HG02852 (cell line): ENCODE data around the gene VCL.
"Not testable (repeated sequence)": the region's sequence is repeated elsewhere in the genome, so short reads cannot be mapped to it uniquely, and the experiment has no call there.

Experiments used
- ATAC-seq: cut with Tn5 transposase; IDR thresholded peaks from one replicate; pipeline ENCODE4 v1.9.1; 2021; ENCODE audit warnings: mild to moderate bottlenecking, moderate library complexity; ENCODE audit not compliant: unreplicated experiment

Gene VCL

GRCh38 chr10:74103560-74104258 is 105.8 kb downstream of the VCL start:
- no peak for ATAC-seq

DNA sequence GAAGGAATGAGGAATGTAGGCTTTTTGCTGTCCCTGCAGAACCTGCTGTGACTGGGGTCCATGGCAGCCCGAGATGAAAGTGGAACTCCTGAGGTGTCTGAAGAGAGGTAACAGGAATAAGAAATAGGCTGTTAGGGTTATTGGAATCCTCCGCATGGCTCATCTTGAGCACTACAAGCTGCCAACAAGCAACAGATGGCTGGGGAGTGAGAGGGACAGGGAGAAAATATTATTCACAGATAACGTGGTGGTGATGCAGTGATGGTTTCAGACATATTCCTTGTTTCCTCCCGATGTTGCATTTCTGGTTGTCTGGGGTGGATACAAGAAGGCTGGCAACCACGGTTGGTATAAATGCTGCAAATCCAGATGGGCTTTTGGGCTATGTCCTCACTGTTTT is 106.6 kb downstream of the VCL start:
- ATAC-seq = no peak

- no peak for ATAC-seq
These were observed 107.1 kb downstream of the VCL start for GRCh38 chr10:74104996-74105395.

DNA sequence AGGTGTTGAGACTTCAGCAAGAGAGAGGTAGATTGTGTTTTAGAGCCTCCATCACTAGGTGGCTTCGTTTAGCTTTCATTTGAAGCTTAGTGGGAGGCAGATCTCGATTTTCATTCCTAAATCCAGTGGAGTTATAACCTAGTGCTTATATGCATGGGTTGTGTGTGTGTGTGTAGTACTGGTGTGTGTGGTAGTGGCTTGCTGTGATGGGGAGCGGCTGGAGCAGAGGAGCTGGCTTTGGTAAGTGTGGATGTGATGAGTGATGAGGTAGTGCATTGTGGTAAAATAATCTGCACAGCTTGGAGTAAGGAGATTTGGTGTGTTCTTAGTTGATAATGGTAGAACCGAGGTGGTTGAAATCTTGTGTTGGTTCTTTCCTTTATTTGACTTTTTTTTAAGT is 109.5 kb downstream of the VCL start:
- no peak for ATAC-seq

GRCh38 chr10:74109452-74109851 is 111.5 kb downstream of the VCL start:
- no peak for ATAC-seq

DNA sequence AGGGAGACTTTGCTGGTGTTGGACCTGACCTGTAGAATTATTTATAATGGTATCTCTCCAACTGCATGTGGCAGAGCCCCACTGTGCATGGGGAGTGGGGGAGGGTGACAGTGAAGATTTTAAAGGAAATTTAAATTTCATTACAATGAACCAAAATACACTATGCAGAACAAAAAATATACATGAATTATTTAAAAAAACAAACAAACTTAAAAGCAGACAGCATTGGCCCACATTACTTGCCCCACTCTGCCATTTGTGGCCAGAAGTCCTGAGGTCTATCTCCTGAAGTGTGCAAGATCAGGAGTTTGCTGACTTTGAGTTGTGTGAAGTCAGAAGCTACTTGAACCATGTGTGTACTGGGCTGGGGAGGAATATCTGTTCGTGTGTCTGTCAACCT is 112.2 kb downstream of the VCL start:
- ATAC-seq = no peak

DNA sequence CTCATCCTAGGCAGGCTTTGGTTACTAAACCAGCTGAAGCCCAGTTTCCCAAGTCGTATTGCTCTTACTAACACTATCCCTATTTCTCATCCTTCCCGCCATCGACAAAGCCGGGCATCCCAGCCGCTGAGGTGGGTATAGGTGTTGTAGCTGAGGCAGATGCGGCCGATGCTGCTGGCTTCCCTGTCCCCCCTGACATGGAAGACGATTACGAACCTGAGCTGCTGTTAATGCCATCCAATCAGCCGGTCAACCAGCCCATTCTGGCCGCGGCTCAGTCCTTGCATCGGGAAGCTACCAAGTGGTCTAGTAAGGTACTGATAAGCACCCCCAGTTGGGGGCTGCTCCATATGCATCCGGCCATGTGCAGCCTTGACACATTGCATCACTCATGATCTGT is 113.9 kb downstream of the VCL start:
- no peak for ATAC-seq

- no peak for ATAC-seq
These were observed 115.6 kb downstream of the VCL start for GRCh38 chr10:74113546-74113945.

GRCh38 chr10:74114041-74114448 is 116.1 kb downstream of the VCL start:
- ATAC-seq = no peak

DNA sequence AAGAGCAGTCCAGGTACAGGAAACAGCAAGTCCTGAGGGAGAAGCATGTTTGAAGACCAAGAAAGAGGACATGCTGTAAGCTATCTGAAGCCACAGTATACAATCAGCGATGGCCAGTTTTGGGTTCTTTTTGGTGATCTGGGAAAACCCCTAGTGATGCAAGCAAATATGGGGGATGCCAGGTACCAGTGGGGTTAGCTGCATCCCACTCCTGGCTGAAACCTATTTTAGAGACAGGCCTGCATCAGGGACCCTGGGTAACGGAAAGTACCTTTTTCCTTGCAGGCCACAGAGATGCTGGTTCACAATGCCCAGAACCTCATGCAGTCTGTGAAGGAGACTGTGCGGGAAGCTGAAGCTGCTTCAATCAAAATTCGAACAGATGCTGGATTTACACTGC is 119.8 kb downstream of the VCL start:
- no peak for ATAC-seq

- ATAC-seq = no peak
These were observed 120.9 kb downstream of the VCL start for GRCh38 chr10:74118804-74119203.

DNA sequence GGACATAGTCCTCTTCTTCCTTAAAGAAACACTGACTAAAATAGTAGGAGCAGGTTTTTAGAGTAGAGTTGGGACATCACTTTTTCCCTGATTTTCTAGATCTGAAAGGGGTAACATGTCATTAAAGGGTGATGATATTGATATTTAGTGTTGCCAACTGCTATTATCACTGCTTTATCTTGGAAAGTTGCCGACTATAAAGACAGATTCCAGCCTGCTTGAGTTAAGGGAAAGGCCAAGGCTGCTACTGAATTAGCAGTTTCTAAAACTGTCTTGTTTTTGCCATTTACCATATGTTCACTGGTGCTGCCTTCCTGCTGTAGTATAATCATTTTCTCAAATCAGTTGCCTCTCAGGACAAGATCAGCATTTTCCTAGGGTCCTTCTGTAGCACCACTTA is 123.0 kb downstream of the VCL start:
- no peak for ATAC-seq

DNA sequence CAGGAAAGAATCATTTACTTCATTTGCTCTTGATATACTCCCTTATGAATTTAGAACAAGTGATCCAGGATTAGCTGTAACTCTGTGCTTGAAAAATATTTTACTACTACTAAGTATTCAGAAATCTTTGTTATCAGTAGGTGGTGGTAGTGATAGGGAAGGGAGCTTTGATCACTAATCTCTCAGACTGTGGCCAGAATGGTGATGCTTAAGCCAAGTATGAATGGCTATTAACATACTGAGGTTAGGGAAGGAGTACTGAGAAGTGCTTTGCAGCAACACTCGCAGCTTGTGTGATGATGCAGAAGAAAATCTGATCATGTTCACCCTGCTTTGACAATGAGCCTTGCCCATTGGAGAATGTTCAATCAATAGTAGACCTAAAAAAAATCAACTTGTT is 123.5 kb downstream of the VCL start:
- ATAC-seq = no peak

GRCh38 chr10:74122060-74122459 is 124.1 kb downstream of the VCL start:
- no peak for ATAC-seq

GRCh38 chr10:74123081-74123480 is 125.2 kb downstream of the VCL start:
- no peak for ATAC-seq

DNA sequence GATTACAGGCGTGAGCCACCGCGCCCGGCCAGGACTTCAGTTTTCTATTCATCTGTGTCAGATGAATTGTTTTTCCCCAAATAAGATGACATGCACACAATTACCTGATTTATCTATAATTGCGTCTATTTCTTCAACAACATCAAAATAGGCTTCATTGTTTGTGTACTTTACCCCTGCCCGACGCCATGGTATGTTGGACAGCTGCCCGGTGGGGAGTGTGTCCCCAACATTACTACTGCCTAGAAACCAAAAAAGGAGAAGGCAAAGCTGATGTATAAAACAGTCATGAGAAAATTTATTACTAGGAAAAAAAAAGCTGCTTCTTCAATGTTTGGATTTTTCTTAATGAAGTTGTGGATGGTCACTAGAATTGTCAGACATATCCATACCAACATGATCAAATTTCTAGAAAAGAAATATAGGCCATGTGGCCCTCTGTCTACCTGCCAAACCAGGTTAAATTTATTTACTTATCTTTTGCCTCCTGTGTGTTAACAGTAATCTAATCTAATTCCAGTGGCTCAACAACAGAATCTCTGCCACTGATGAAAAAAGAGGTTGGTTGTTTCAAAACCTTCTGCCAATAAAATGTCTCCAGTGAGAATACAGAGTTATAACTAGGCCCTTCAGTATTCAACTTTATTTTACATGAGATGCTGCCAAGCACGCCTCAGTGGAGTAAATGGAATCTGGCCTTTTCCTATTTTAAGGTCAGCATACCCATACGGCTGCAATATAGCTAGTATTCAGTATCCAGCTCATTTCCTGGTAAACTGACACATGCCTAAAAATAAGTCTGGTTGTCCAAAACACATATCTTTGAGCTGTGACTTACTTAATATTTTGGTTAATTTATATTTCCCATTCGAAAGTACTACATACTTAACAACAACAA is 136.3 kb downstream of the VCL start:
- no peak for ATAC-seq

- no peak for ATAC-seq
These were observed 137.5 kb downstream of the VCL start for GRCh38 chr10:74135452-74135851.

DNA sequence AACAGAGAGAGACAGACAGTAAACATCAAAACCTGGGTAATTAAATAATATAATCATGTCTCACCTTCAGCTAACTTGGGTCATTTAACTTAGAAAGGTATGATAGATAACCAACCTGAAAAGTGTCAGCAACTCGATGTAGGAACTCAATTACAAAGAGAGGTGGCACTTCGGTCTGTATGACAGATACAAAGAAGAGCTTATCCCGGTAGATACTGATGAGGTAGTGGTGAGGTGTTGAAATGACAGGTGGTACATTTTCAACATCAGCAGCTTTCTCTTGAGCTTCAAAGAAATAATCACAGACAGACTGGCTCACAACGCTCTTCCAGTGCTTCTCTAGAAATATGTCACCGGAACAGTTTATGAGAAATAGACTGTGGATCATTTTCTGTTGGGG is 140.1 kb downstream of the VCL start:
- no peak for ATAC-seq

- ATAC-seq = not testable (repeated sequence)
These were observed 140.7 kb downstream of the VCL start for GRCh38 chr10:74138596-74138995.

- ATAC-seq = no peak
These were observed 142.1 kb downstream of the VCL start for GRCh38 chr10:74139981-74140380.

DNA sequence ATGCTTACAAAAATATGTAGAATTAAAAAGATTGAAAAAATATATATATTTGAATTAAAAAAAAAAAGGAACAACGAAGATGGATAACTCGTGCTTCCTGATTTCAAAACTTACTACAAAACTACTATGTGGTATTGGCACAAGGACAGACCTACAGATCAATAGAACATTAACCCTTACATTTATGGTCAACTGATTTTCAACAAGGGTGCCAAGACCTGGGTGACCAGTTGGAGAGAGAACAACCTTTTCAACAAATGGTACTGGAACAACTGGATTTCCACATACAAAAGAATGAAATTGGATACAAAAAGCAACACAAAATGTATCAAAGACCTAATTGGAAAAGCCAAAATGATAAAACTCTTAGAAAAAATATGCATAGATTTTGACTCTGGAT is 142.6 kb downstream of the VCL start:
- no peak for ATAC-seq

- ATAC-seq = no peak
These were observed 147.2 kb downstream of the VCL start for GRCh38 chr10:74145133-74145532.
